ENCODE measurements around the gene PDE4D. TPM values are rescaled to one million over a fixed set of nuclear protein-coding genes. Genes with fewer than 3 reads are reported as not detected.

Gene PDE4D
- total RNA-seq, 1 donor from 2014 or later: 2.3 TPM

DNA sequence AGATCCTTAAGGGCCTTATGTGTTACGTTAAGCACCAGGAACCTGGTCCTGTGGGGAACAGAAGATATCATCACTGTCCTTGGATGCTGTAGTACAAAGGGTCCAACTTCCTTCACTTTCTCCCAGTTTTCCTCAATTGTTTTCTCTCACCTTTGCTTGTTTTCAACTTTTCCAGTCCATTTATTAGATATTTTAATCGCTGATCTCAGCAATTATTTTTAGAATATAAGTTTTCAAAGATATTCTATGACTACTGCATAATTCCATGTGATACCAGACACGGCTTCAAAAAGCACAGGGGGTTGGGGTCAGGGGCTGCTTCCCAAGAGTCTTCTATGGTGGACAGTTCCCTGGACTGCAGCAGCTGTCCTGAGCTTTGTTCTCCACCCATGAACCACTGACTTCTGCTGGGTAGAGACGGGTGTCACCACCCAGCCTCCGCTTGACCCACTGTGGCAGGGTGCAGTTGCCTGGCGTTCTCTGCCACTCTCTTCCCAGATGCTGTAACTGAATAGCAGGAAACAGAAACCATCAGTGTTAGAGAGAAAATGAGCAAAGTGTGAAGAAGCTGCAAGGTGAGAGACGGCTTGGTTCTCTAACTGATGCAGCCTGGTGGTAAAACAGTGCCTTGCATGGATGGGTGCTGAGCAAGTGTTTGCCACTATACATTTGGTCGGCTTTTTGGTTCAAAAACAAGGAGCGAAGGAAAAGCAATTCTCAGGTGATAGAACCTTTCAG is 927.7 kb downstream of the PDE4D start:
- Mint-ChIP-seq H3K9me3 (no peaks in the 10 kb centered on the region), H3K4me3 (no peak overlapping the region), H3K27me3 (ENCODE audit: insufficient read depth, low read depth) (peaks cover 2% of the 10 kb centered on the region), H3K36me3 (no peaks in the 10 kb centered on the region), H3K4me1 (no peaks in the 10 kb centered on the region), H3K27ac (no peak overlapping the region)
- Histone ChIP-seq H3K4me2 (no peak overlapping the region), H4K20me1 (ENCODE audit: low read depth) (no peaks in the 10 kb centered on the region), H3K79me2 (ENCODE audit: low read depth) (no peaks in the 10 kb centered on the region), H3K4me1 (no peaks in the 10 kb centered on the region), H3K4me3 (no peak overlapping the region), H3F3A (ENCODE audit: low read depth) (no peaks in the 10 kb centered on the region), H3K9ac (no peak overlapping the region), H3K36me3 (no peaks in the 10 kb centered on the region), H3K27me3 (no peaks in the 10 kb centered on the region), H3K27ac (no peak overlapping the region), H3K9me3 (ENCODE audit: low read depth) (no peaks in the 10 kb centered on the region), H2AFZ (replicated peaks) (no peak overlapping the region)
- DNase-seq (ENCODE audit: low spot score): no peak
- TF ChIP-seq CTCF (IDR thresholded peaks at IDR 0.05) (no peak), EZH2 (IDR thresholded peaks at IDR 0.05) (no peak), EZH2phosphoT487 (IDR thresholded peaks at IDR 0.05) (no peak)

GRCh38 chr5:58963821-58964220 is 929.7 kb downstream of the PDE4D start:
- Histone ChIP-seq H3K4me1 (no peaks in the 10 kb centered on the region), H3K4me2 (no peak overlapping the region), H3K9ac (no peak overlapping the region), H4K20me1 (ENCODE audit: low read depth) (no peaks in the 10 kb centered on the region), H3K27me3 (no peaks in the 10 kb centered on the region), H3K36me3 (no peaks in the 10 kb centered on the region), H3K4me3 (no peak overlapping the region), H2AFZ (replicated peaks) (no peak overlapping the region), H3K27ac (no peak overlapping the region), H3K9me3 (ENCODE audit: low read depth) (no peaks in the 10 kb centered on the region), H3F3A (ENCODE audit: low read depth) (no peaks in the 10 kb centered on the region), H3K79me2 (ENCODE audit: low read depth) (no peaks in the 10 kb centered on the region)
- no peaks in the 10 kb centered on the region for H3K36me3 Mint-ChIP-seq
- no peak overlapping the region for H3K27ac Mint-ChIP-seq
- H3K4me3 Mint-ChIP-seq: no peak overlapping the region
- TF ChIP-seq CTCF (IDR thresholded peaks at IDR 0.05) (no peak), EZH2 (IDR thresholded peaks at IDR 0.05) (no peak), EZH2phosphoT487 (IDR thresholded peaks at IDR 0.05) (no peak)
- no peaks in the 10 kb centered on the region for H3K4me1 Mint-ChIP-seq
- H3K27me3 Mint-ChIP-seq (ENCODE audit: insufficient read depth, low read depth): peaks cover 2% of the 10 kb centered on the region
- DNase-seq (ENCODE audit: low spot score): no peak
- H3K9me3 Mint-ChIP-seq: no peaks in the 10 kb centered on the region

- no peak overlapping the region for H2AFZ ChIP-seq (replicated peaks)
- H3F3A ChIP-seq (ENCODE audit: low read depth): no peaks in the 10 kb centered on the region
- no peaks in the 10 kb centered on the region for H3K4me1 ChIP-seq
- DNase-seq (ENCODE audit: low spot score): no peak
- no peaks in the 10 kb centered on the region for H3K27me3 ChIP-seq
- no peak overlapping the region for H3K27ac ChIP-seq
- no peaks in the 10 kb centered on the region for H3K79me2 ChIP-seq (ENCODE audit: low read depth)
- no peak overlapping the region for H3K27ac Mint-ChIP-seq
- no peak for TF ChIP-seq EZH2 (IDR thresholded peaks at IDR 0.05)
- TF ChIP-seq CTCF (IDR thresholded peaks at IDR 0.05): no peak
- TF ChIP-seq EZH2phosphoT487 (IDR thresholded peaks at IDR 0.05): no peak
- H4K20me1 ChIP-seq (ENCODE audit: low read depth): no peaks in the 10 kb centered on the region
- H3K9ac ChIP-seq: no peak overlapping the region
- no peak overlapping the region for H3K4me2 ChIP-seq
- no peak overlapping the region for H3K4me3 Mint-ChIP-seq
- no peaks in the 10 kb centered on the region for H3K4me1 Mint-ChIP-seq
- H3K27me3 Mint-ChIP-seq (ENCODE audit: insufficient read depth, low read depth): peaks cover 2% of the 10 kb centered on the region
- no peaks in the 10 kb centered on the region for H3K9me3 ChIP-seq (ENCODE audit: low read depth)
- H3K36me3 ChIP-seq: no peaks in the 10 kb centered on the region
- H3K36me3 Mint-ChIP-seq: no peaks in the 10 kb centered on the region
- no peak overlapping the region for H3K4me3 ChIP-seq
- no peaks in the 10 kb centered on the region for H3K9me3 Mint-ChIP-seq
Measured at GRCh38 chr5:58963361-58963760, 930.2 kb downstream of the PDE4D start.

Measured in neural progenitor cell (in vitro differentiated cells).